Central memory CD4-positive, alpha-beta T cell (primary cell): ENCODE results near the gene ILF3.
A peak's percentile ranks its signal among the peaks of the same experiment; 100 is the strongest.

Source experiments
- DNase-seq: peaks from one replicate; pipeline ENCODE4 v3.0.0; 2022

ILF3 gene

GRCh38 chr19:10706990-10707389 lies 52.8 kb downstream of the ILF3 start:
- no peak for DNase-seq

DNA sequence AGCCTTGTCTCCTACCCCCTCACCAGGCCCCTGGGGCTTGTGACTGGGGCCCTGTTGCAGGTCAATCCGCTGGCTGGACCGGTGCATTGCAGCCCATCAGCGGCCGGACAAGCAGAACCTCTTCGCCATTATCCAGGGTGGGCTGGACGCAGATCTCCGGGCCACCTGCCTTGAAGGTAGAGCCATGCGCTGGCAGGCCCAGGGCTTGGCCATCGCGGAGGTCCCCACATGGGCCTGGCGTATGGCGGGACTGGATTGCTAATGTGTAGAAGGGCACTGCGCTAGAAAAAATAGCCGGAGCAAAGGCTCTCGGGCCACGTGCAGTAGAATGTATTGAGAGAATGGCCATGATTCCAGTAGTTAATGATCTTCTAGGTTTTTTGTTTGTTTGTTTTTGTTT lies 53.3 kb downstream of the ILF3 start:
- no peak for DNase-seq

DNA sequence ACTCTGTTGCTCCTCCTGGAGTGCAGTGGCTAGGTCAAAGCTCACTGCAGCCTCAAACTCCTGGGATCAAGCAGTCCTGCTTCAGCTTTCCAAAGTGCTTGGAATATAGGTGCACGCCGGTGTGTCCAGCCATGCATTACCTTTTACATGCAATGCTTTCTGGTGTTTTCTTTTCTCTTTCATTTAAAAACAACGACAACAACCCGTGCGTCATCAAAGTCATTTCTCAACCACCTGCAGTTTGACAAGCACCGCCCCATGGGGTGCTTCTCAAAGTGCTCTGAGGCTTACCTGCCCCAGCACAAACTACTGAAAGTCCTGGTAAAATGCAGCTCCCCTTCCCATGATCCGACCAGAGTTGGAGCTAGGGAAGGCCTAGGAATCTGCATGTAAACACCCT lies 54.1 kb downstream of the ILF3 start:
- DNase-seq, result no peak

- no peak for DNase-seq
Measured at GRCh38 chr19:10712045-10712444, 57.9 kb downstream of the ILF3 start.

GRCh38 chr19:10712754-10713153 lies 58.6 kb downstream of the ILF3 start:
- no peak for DNase-seq

DNA sequence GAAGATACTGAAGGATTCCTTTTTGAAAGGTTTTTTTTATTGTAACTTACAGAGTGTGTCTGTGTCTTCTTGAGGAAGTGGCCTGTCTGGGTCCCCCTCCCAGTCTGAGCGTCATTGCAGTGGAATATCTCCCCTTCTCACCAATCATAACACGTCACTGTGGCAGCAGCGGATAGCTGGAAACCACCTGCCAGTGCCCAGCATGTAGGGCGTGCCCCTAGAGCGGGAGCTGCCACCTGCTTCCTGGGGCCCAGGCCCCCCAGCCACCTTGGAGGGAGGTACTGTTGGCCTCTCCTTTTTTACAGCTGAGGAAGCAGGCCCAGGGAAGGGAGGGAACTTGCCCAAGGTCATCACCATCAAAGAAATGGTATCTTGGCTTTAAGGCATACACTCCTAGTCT lies 59.2 kb downstream of the ILF3 start:
- DNase-seq, result no peak

GRCh38 chr19:10717054-10717355 lies 62.9 kb downstream of the ILF3 start:
- DNase-seq, result no peak

- peak; percentile 100 for DNase-seq
Measured at GRCh38 chr19:10717356-10718204, 63.4 kb downstream of the ILF3 start, which contains the start of gene DNM2. TSS of gene DNM2 (plus strand) at chr19:10718079. CDS start at chr19:10718243, 164 bp downstream.

DNA sequence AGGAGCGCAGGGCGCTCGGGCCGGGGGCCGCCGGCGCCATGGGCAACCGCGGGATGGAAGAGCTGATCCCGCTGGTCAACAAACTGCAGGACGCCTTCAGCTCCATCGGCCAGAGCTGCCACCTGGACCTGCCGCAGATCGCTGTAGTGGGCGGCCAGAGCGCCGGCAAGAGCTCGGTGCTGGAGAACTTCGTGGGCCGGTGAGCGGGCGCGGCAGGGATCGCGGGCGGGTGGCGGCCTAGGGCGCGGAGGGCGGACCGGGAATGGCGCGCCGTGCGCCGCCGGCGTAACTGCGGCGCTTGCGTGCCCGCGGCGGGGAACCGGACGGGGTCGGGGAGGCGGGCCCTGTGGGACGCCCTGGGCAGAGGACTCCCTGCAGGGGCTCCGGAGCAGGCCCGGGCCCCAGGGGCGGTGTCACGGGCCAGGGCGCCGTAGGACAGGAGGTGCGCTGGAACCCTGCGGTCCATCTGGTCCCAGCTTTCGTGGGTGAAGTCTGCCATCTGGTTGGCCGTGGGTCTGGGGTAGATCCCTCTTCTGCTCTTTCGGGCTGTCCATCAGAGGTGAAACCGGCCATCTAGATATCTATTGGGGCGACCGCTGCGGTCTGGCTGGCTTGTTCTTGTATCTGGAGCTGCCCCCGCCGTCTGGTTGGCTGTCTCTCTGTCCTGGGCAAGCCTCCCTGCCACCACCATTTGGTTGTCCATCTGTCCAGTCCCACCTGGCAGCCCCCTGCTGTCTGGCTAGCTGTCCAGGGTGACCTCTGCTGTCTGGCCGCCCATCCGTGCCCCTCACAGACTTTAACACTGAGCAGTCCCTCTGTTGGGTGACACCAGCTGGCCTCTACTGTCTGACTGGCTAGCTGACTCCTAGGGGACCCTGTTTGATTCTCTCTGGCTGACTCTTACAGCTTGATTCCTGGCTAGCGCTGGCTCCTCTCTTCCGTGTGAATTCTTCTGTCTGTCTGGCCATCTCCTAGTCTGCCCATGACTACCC lies 64.4 kb downstream of the ILF3 start:
- no peak for DNase-seq

DNA sequence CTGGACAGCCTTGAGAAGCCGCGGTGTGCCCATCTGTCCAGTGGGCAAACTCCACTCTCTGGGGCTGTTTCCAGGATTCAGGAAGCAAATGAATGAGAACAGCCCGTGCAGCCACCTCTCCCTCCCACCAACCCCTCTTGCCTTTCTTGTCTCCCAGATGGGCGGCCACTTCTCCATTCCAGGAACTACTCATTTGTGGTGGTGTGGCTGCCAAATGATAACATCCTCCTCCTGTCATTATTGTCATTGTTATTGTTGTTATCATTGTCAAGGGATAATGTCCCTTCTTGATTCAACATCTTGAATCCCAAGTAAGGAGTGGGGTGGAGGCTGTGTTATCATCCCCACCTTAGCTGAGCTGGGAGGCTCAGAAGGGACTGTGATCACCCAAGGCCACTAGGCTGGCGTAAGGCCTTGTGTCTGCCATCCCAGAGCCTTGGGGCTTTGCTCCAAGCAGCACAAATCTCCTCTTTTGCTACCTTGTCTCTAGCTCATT lies 65.4 kb downstream of the ILF3 start:
- DNase-seq, result no peak

DNA sequence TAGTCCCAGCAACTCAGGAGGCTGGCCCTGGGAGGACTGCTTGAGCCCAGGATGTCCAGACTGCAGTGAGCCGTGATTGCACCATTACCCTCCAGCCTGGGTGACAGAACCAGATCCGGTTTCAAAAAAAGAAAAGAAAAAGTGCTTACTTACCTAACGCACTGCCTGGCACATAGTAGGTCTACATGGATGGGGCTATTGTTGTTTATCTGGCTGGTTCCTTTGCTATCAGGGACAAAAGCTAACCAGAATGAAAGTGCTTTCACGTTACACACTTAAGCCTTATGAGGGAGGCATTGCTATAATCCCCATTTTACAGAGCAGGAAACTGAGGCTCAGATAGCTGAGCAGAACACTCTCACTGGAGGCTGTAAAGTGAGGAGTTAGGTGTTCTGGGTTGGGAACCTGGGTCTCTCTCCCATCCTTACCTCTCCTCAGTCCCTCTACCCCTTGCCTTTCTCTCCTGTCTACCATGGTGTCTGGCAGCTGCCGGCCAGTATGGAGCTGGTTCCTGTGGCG lies 66.5 kb downstream of the ILF3 start:
- DNase-seq, result no peak

GRCh38 chr19:10723591-10723990 lies 69.4 kb downstream of the ILF3 start:
- no peak for DNase-seq

- DNase-seq, result no peak
Measured at GRCh38 chr19:10724573-10725071, 70.5 kb downstream of the ILF3 start.

- no peak for DNase-seq
Measured at GRCh38 chr19:10725415-10725814, 71.3 kb downstream of the ILF3 start.

- no peak for DNase-seq
Measured at GRCh38 chr19:10726268-10726667, 72.1 kb downstream of the ILF3 start.

- DNase-seq, result no peak
Measured at GRCh38 chr19:10727685-10728201, 73.6 kb downstream of the ILF3 start.

DNA sequence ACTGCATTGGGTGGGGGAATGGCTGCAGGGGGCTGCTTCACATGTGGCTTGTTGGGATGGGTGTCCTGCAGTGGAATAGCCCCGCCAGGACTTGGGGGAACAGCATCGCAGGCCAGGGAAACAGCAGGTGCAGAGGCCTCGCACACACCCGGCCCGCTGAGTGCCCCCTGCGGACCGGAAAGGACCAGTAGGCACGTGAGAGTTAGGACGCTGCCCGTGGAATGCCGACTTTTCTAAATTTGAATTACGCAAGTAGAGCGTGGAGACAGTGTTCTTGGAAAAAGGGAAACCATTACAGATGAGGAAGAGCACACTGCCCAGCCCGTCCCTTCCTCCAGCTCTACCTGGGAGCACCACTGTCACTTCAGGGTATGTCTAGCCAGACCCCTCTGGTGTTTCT lies 75.3 kb downstream of the ILF3 start:
- DNase-seq, result no peak

GRCh38 chr19:10730932-10731331 lies 76.8 kb downstream of the ILF3 start:
- DNase-seq, result no peak

DNA sequence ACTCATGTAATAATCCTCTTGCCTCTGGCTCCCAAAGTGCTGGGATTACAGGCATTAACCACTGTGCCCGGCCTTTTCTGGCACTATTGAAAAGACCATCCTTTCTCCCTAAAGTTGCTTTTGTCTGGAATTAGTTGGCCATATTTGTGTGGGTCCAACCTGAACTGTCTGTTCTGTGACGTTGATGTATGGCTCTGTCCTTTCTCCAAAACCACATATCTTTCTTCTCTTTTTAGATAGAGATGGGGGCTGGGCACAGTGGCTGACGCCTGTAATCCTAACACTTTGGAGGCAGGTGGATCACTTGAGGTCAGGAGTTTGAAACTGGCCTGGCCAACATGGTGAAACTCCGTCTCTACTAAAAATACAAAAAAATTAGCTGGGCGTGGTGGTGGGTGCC lies 81.6 kb downstream of the ILF3 start:
- no peak for DNase-seq

DNA sequence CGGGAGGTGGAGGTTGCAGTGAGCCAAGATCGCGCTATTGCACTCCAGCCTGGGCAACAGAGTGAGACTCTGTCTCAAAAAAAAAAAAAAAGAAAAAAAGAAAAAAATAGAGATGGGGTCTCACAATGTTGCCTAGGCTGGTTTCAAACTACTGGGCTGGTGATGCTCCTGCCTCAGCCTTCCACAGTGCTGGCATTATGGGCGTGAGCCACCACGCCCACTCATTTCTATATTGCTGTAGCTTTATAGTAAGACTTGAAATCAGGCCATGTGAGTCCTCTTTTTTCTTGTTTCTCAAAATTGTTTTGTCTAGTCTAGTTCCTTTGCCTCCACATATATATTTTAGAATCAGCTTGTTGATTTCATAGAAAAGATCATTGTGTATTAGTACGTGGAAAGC lies 82.0 kb downstream of the ILF3 start:
- DNase-seq, result no peak

DNA sequence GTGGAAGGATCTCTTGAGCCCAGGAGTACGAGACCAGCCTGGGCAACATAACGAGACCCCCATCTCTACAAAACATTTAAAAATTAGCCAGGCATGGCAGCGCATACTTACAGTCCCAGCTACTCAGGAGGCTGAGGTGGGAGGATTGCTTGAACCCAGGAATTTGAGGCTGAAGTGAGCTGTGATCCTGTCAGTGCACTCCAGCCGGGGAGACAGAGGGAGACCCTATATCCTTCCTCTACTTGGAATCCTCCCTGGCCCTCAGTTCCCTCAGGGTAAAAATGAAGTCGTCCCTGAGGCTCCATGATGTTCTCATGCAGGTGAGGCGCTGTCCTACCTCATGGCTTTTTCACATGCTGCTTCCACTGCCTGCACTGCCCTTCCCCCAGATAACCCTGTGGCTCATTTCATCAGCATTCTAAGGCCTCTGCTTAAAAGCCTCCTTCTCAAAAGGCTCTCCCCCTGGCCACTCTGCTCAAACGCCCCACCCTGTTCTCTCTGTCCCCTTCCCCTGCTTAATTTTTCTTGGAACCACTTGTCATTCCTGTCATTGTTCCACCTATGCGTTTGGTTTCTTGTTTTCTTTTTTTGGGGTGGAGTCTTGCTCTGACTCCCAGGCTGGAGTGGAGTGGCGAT lies 82.9 kb downstream of the ILF3 start:
- DNase-seq, result no peak

DNA sequence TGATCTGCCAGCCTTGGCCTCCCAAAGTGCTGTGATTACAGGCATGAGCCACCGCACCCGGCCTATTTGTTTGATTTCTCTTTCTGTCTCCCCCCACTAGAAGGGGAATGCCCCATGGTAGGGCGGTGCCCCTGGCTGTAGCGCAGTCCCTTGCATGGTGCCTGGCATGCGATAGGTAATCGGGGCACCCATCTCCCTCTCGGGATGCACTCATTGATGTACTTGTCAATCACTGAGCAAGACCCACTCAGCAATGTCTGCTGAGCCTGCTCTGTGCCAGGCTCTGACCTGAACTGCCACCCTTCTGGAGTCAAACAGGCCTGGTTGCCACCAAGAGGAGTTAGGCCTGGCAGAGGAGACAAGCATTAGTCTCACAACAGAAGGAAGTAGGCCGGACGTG lies 83.6 kb downstream of the ILF3 start:
- DNase-seq, result no peak
